Measurements from ENCODE around the gene MPND. TPM values are rescaled to one million over a fixed set of nuclear protein-coding genes. Genes with fewer than 3 reads are reported as not detected.

Gene MPND
- total RNA-seq, 1 donor from 2014 or later = 19.3 TPM

DNA sequence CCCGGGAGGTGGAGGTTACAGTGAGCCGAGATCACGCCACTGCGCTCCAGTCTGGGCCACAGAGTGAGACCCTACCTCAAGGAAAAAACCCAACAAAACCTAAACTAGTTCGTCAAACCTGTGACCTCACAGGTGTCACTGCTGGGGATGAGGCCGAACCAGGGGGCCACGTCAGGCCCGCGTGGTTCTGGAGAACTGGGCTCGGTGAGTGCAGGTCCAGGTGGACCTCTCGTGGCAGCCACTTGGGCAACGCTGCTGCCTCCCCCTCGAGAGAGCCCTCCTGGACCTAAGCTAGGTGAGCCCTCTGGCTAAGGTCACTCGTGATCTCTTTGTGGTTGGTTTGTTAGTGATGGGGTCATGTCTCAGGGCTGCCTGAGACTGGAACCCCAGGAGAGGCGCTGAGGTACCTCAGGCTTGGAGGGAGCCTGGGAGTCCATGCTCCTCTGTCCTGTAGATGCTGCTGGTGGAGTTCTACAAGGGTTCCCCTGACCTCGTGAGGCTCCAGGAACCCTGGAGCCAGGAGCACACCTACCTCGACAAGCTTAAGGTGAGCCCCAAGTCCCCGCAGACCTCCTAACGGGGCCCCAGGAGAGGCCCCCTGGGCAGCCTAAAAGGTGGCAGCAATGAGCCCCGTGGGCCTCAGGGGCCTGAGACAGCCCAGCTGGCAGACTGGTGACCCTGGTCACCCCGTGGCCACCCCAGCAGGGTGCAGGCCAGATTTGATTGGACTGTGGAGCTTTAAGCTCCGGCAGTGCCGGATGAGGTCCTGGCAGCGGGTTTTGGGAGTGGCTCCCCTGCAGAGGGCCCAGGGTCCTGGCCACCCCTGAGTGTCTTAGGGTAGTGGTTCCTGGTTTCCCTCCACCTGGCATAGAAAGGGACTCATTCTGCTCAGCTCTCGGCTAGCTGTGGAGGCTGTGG lies 15.6 kb downstream of the MPND start:
- H3K4me1 Mint-ChIP-seq (ENCODE audit: low read depth) = no peaks in the 10 kb centered on the region
- H3K36me3 Mint-ChIP-seq (ENCODE audit: low read depth) = peaks cover 12% of the 10 kb centered on the region
- H3K9me3 Mint-ChIP-seq = no peaks in the 10 kb centered on the region
- H3K27ac Mint-ChIP-seq = no peak overlapping the region
- intact Hi-C loops (cut with micrococcal nuclease) = no loop called here
- H3K27me3 Mint-ChIP-seq (ENCODE audit: insufficient read depth) = no peaks in the 10 kb centered on the region
- no peak overlapping the region for H3K4me3 Mint-ChIP-seq
- DNase-seq (ENCODE audit: low spot score) = no peak

DNA sequence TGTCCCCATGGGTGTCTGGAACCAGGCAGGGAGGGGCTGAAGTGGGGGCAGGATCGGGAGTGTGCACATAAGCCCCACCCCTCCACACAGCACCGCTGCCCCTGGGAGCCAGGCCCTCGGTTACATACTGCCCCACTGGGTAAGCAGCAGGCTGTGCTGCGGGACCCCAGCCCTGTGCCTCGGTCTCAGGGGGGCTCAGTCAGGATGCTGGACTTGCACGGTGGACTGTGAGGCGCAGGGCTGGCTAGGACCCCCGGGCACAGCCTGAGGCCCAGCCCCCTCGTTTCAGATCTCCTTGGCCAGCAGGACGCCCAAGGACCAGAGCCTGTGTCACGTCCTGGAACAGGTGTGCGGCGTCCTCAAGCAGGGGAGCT lies 16.3 kb downstream of the MPND start:
- no peak overlapping the region for H3K4me3 Mint-ChIP-seq
- no peak for DNase-seq (ENCODE audit: low spot score)
- intact Hi-C loops (cut with micrococcal nuclease) = no loop called here
- H3K4me1 Mint-ChIP-seq (ENCODE audit: low read depth) = no peaks in the 10 kb centered on the region
- peaks cover 11% of the 10 kb centered on the region for H3K36me3 Mint-ChIP-seq (ENCODE audit: low read depth)
- no peaks in the 10 kb centered on the region for H3K9me3 Mint-ChIP-seq
- H3K27me3 Mint-ChIP-seq (ENCODE audit: insufficient read depth) = no peaks in the 10 kb centered on the region
- H3K27ac Mint-ChIP-seq = no peak overlapping the region

GRCh38 chr19:4360081-4360569 lies 16.8 kb downstream of the MPND start:
- Mint-ChIP-seq H3K36me3 (ENCODE audit: low read depth) (peaks cover 9% of the 10 kb centered on the region), H3K9me3 (no peaks in the 10 kb centered on the region), H3K27ac (no peak overlapping the region), H3K27me3 (ENCODE audit: insufficient read depth) (no peaks in the 10 kb centered on the region), H3K4me1 (ENCODE audit: low read depth) (no peaks in the 10 kb centered on the region), H3K4me3 (no peak overlapping the region)
- no peak for DNase-seq (ENCODE audit: low spot score)
- intact Hi-C loops (cut with micrococcal nuclease) = no loop called here

DNA sequence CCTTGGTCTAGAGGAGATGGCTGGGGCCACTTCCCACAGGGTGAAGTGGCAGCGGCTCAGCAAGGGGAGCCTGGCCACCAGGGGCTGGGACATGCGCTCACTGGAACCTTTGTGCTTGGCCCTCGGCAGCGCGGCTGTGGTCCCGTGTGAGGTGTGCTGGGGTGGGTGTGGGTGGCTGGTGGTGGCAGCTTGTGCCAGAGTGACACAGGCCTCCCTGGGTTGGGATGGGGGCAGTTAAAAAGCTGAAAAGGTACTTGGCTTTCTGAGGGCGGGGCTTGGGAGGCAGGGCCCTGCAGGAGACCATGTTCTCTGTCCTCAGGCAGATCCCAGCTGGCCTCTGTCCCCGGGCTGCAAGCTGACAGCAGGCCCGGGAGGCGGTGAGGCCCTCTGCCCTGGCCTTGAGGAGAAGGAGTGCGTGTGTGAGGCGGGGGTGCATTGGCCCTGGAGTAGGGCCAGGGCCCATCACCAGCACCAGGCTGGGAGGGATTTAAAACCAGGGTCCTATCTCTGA lies 17.3 kb downstream of the MPND start:
- intact Hi-C loops (cut with micrococcal nuclease) = no loop called here
- no peaks in the 10 kb centered on the region for H3K27me3 Mint-ChIP-seq (ENCODE audit: insufficient read depth)
- H3K36me3 Mint-ChIP-seq (ENCODE audit: low read depth) = peaks cover 9% of the 10 kb centered on the region
- no peaks in the 10 kb centered on the region for H3K9me3 Mint-ChIP-seq
- H3K4me1 Mint-ChIP-seq (ENCODE audit: low read depth) = no peaks in the 10 kb centered on the region
- H3K4me3 Mint-ChIP-seq = no peak overlapping the region
- no peak for DNase-seq (ENCODE audit: low spot score)
- no peak overlapping the region for H3K27ac Mint-ChIP-seq

DNA sequence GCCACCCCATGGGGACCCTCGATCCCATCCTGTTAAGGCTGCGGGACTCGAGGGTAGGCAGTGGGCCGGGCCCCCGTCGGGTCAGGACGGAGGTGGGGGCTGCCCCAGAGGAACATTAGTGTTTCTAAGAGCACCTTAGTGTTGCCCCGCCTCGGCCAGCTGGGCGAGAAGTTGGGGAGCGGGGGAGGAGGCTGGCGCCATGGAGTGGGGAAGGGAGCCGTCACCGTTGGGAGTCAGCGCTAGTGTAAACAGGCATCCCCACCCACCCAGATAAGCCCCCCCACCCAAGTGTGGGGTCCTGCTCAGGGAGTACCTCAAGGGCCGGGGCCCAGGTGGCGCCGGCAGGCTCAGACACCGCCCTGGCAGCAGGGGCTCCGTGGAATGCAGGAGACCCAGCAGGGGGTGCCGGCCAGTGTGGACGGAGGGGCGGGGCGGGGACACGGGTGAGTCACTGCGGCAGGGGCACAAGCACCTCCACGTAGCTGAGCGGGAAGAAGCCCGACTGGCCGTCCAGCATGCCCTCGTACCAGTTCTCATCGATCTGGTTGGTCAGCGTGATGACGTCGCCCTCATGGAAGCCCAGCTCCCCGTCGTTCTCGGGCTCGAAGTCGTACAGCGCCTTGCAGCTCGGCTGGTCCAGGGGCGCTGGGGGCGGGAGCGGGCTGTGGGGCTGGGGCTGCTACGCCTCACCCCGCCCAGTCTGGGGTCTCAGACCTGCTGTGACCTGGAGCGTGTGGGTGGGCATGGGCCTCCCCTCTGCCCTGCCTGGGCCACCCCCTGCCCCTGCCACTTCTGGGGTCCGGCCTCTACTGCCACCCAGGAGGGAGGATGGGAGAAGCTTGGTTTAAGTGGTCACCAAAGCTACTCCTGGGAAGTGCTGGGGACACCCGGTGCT lies 18.0 kb downstream of the MPND start:
- Mint-ChIP-seq H3K27me3 (ENCODE audit: insufficient read depth) (no peaks in the 10 kb centered on the region), H3K36me3 (ENCODE audit: low read depth) (peaks cover 9% of the 10 kb centered on the region), H3K27ac (no peak overlapping the region), H3K9me3 (no peaks in the 10 kb centered on the region), H3K4me3 (no peak overlapping the region), H3K4me1 (ENCODE audit: low read depth) (no peaks in the 10 kb centered on the region)
- no peak for DNase-seq (ENCODE audit: low spot score)
- intact Hi-C loops (cut with micrococcal nuclease) = no loop called here

- Mint-ChIP-seq H3K4me3 (no peak overlapping the region), H3K27me3 (ENCODE audit: insufficient read depth) (no peaks in the 10 kb centered on the region), H3K9me3 (no peaks in the 10 kb centered on the region), H3K4me1 (ENCODE audit: low read depth) (no peaks in the 10 kb centered on the region), H3K27ac (no peak overlapping the region), H3K36me3 (ENCODE audit: low read depth) (peaks cover 9% of the 10 kb centered on the region)
- DNase-seq (ENCODE audit: low spot score) = no peak
- intact Hi-C loops (cut with micrococcal nuclease) = no loop called here
Measured at GRCh38 chr19:4362101-4362828, 18.9 kb downstream of the MPND start.

GRCh38 chr19:4362831-4363545 lies 19.6 kb downstream of the MPND start:
- DNase-seq (ENCODE audit: low spot score) = no peak
- intact Hi-C loops (cut with micrococcal nuclease) = no loop called here
- Mint-ChIP-seq H3K36me3 (ENCODE audit: low read depth) (peaks cover 9% of the 10 kb centered on the region), H3K27me3 (ENCODE audit: insufficient read depth) (no peaks in the 10 kb centered on the region), H3K27ac (no peak overlapping the region), H3K4me1 (ENCODE audit: low read depth) (peaks cover 4% of the 10 kb centered on the region), H3K4me3 (no peak overlapping the region), H3K9me3 (no peaks in the 10 kb centered on the region)

DNA sequence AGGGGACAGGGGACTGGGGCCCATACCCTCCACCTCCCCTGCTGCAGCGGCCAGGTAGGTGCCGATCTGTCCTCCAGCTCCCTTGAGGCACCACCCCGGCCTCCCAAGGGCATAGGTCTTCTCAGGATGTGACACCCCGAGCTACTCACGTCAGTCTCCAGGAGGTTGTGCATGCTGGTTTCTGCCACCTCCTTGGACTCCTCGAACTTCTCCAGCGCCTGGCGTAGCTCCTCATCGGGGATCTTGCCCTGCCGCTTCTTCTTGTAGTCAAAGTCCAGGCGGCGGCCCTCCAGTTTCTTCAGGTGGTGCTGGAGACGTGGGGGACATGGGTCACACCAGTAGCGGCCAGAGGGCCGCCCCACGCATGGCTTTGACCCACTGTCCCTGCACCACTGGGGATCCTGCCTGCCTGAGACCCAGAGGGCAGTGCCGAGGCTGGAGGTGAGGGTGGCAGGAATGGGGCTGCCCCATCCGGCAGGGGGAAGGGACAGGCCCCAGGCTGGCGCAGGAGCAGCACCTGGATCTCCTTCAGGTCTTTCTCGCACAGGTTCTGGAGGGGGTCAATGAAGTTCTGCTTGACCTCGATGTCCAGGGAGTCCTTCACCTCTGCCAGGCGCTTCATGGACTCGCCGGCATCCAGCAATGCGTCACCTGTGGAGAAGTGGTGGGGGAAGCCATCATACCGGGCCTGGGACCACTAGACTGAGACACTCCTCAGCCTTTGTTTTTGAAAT lies 20.4 kb downstream of the MPND start:
- H3K27ac Mint-ChIP-seq = no peak overlapping the region
- no peaks in the 10 kb centered on the region for H3K27me3 Mint-ChIP-seq (ENCODE audit: insufficient read depth)
- peaks cover 12% of the 10 kb centered on the region for H3K4me1 Mint-ChIP-seq (ENCODE audit: low read depth)
- H3K9me3 Mint-ChIP-seq = no peaks in the 10 kb centered on the region
- peaks cover 9% of the 10 kb centered on the region for H3K36me3 Mint-ChIP-seq (ENCODE audit: low read depth)
- H3K4me3 Mint-ChIP-seq = no peak overlapping the region
- no peak for DNase-seq (ENCODE audit: low spot score)
- intact Hi-C loops (cut with micrococcal nuclease) = no loop called here

- no peaks in the 10 kb centered on the region for H3K9me3 Mint-ChIP-seq
- peaks cover 16% of the 10 kb centered on the region for H3K4me1 Mint-ChIP-seq (ENCODE audit: low read depth)
- peaks cover 6% of the 10 kb centered on the region for H3K36me3 Mint-ChIP-seq (ENCODE audit: low read depth)
- no peak for DNase-seq (ENCODE audit: low spot score)
- intact Hi-C loops (cut with micrococcal nuclease) = no loop called here
- no peaks in the 10 kb centered on the region for H3K27me3 Mint-ChIP-seq (ENCODE audit: insufficient read depth)
- H3K4me3 Mint-ChIP-seq = no peak overlapping the region
- no peak overlapping the region for H3K27ac Mint-ChIP-seq
Measured at GRCh38 chr19:4365341-4365740, 22.0 kb downstream of the MPND start.

DNA sequence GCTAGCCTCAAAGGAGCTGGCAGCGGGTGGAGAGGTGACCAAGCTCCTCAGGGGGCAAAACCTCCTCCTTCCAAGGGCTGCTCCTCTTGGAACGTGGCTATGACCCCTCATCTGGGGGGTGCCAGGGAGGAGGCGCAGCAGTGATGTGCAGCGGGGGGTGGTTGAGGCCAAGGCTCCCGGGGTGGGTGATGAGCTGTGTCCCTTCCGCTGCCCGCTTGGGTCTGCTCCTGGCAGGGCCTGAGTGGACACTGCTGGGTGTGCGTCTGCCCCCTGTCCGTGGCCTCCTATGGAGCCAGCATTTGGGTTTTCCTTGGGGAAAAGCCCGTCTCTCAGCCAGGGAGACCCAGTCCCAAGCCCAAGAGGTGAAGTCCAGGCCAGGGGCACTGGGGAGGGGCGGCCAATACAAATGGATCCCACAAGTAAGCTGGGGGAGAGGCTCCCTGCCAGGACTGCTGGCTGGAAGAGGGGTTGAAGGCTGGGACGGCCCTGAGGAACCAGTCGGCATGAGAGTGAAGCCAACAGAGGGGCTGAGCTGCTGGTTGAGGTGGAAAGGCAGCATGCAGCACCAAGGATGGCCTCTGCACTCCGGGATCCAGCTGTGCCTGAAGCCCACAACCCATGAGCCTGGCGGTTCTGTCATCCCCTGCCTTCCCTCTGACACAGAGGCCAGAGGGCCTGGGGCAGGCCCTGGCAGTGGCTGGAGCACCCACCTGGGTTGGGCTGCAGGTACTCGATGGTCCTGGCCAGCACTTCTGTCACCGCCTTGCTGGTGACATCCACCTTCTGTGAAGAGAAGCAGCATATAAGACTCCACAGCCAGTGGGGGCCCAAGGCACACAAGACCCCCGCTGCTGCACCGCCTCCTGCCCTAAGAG lies 22.7 kb downstream of the MPND start:
- intact Hi-C loops (cut with micrococcal nuclease) = no loop called here
- H3K9me3 Mint-ChIP-seq = no peaks in the 10 kb centered on the region
- H3K36me3 Mint-ChIP-seq (ENCODE audit: low read depth) = peaks cover 5% of the 10 kb centered on the region
- no peaks in the 10 kb centered on the region for H3K27me3 Mint-ChIP-seq (ENCODE audit: insufficient read depth)
- peaks cover 23% of the 10 kb centered on the region for H3K4me1 Mint-ChIP-seq (ENCODE audit: low read depth)
- no peak overlapping the region for H3K27ac Mint-ChIP-seq
- no peak for DNase-seq (ENCODE audit: low spot score)
- no peak overlapping the region for H3K4me3 Mint-ChIP-seq

All from activated T-helper 1 cell treated with anti-CD3 and anti-CD28 coated beads, Interleukin-12 subunit alpha, Interleukin-12 subunit beta, Interleukin-2, Interleukin-4 antibody, amounts not matched to agents 30 ng/mL and 10 ng/mL and 1 ng/mL, durations not matched to agents 14 hours and 24 hours and 36 hours (primary cell).